Neural crest cell (in vitro differentiated cells): ENCODE results near the gene COL8A1. TPM values are rescaled to one million over a fixed set of nuclear protein-coding genes. Genes with fewer than 3 reads are reported as not detected.
A peak's percentile ranks its signal among the peaks of the same experiment; 100 is the strongest.

Source experiments
- DNase-seq: peaks from one replicate; pipeline ENCODE4 v3.0.0; 2021; ENCODE audit warnings: low read depth, mixed read lengths, low spot score
- H3K27ac Mint-ChIP-seq: one replicate; pipeline ENCODE4 v1.8.0; 2021; ENCODE audit warnings: mild to moderate bottlenecking, mixed read lengths; ENCODE audit not compliant: unreplicated experiment
- H3K27me3 Mint-ChIP-seq: 2 replicates; pipeline ENCODE4 v1.8.0; 2021; ENCODE audit warnings: low read depth, mild to moderate bottlenecking, mixed read lengths
- H3K36me3 Mint-ChIP-seq: 2 replicates; pipeline ENCODE4 v1.8.0; 2021; ENCODE audit warnings: low read depth, mild to moderate bottlenecking, mixed read lengths
- H3K4me1 Mint-ChIP-seq: 2 replicates; pipeline ENCODE4 v1.8.0; 2021; ENCODE audit warnings: mixed read lengths
- H3K4me3 Mint-ChIP-seq: one replicate; pipeline ENCODE4 v1.8.0; 2021; ENCODE audit warnings: mild to moderate bottlenecking, mixed read lengths
- H3K9me3 Mint-ChIP-seq: 2 replicates; pipeline ENCODE4 v1.8.0; 2021; ENCODE audit warnings: mixed read lengths
- CTCF ChIP-seq: fragments of 200-600 bp; sonication (generic); conservative IDR thresholded peaks from 2 replicates; pipeline ENCODE4 v1.5.0; 2021; ENCODE audit warnings: antibody characterized with exemption, mild to moderate bottlenecking
- total RNA-seq: library from RNA; stranded (reverse); gene quantifications from 2 replicates; pipeline ENCODE4 v1.2.1, GENCODE V29; 2021

The COL8A1 gene
- total RNA-seq, 1 donor from 2014 or later = 0.28 TPM

GRCh38 chr3:99805160-99805559 lies 166.8 kb downstream of the COL8A1 start:
- TF ChIP-seq CTCF = no peak
- no peak for DNase-seq
- H3K27ac Mint-ChIP-seq = no peak overlapping the region
- peaks cover 6% of the 10 kb centered on the region for H3K4me1 Mint-ChIP-seq
- H3K9me3 Mint-ChIP-seq = peaks cover 14% of the 10 kb centered on the region
- H3K4me3 Mint-ChIP-seq = no peak overlapping the region
- H3K36me3 Mint-ChIP-seq = peaks cover 24% of the 10 kb centered on the region
- no peaks in the 10 kb centered on the region for H3K27me3 Mint-ChIP-seq

GRCh38 chr3:99808163-99808794 lies 169.9 kb downstream of the COL8A1 start:
- H3K4me3 Mint-ChIP-seq = no peak overlapping the region
- TF ChIP-seq CTCF = peak; percentile 78
- H3K27ac Mint-ChIP-seq = no peak overlapping the region
- peak; percentile 63 for DNase-seq
- peaks cover 18% of the 10 kb centered on the region for H3K36me3 Mint-ChIP-seq
- H3K4me1 Mint-ChIP-seq = peaks cover 6% of the 10 kb centered on the region
- peaks cover 6% of the 10 kb centered on the region for H3K9me3 Mint-ChIP-seq
- H3K27me3 Mint-ChIP-seq = peaks cover 8% of the 10 kb centered on the region

- H3K9me3 Mint-ChIP-seq = peaks cover 6% of the 10 kb centered on the region
- no peak for TF ChIP-seq CTCF
These were observed 171.2 kb downstream of the COL8A1 start for GRCh38 chr3:99809565-99809964.

GRCh38 chr3:99810403-99810802 lies 172.0 kb downstream of the COL8A1 start:
- Mint-ChIP-seq H3K27me3 (peaks cover 11% of the 10 kb centered on the region), H3K36me3 (peaks cover 10% of the 10 kb centered on the region), H3K4me1 (peaks cover 6% of the 10 kb centered on the region), H3K9me3 (peaks cover 5% of the 10 kb centered on the region), H3K4me3 (no peak overlapping the region), H3K27ac (no peak overlapping the region)
- no peak for TF ChIP-seq CTCF
- no peak for DNase-seq

More at GRCh38 chr3:99809565-99809964, 171.2 kb downstream of the COL8A1 start:
- no peak overlapping the region for H3K27ac Mint-ChIP-seq
- H3K4me1 Mint-ChIP-seq = peaks cover 6% of the 10 kb centered on the region
- DNase-seq = no peak
- no peak overlapping the region for H3K4me3 Mint-ChIP-seq
- H3K27me3 Mint-ChIP-seq = peaks cover 8% of the 10 kb centered on the region
- H3K36me3 Mint-ChIP-seq = peaks cover 11% of the 10 kb centered on the region

GRCh38 chr3:99817047-99817436 lies 178.6 kb downstream of the COL8A1 start:
- peak overlapping the region; percentile 98 for H3K4me3 Mint-ChIP-seq
- no peaks in the 10 kb centered on the region for H3K9me3 Mint-ChIP-seq
- peak; percentile 9 for DNase-seq
- H3K27me3 Mint-ChIP-seq = peaks cover 11% of the 10 kb centered on the region
- TF ChIP-seq CTCF = no peak
- no peaks in the 10 kb centered on the region for H3K36me3 Mint-ChIP-seq
- peak overlapping the region; percentile 100 for H3K27ac Mint-ChIP-seq
- peaks cover 34% of the 10 kb centered on the region for H3K4me1 Mint-ChIP-seq
